ENCODE data around the gene LIPA.
"Not testable (repeated sequence)": the region's sequence is repeated elsewhere in the genome, so short reads cannot be mapped to it uniquely, and the experiment has no call there.

LIPA gene

GRCh38 chr10:89251409-89252224 lies at the start of gene LIPA:
TSS of gene LIPA (minus strand) at chr10:89251775. CDS start at chr10:89247648, 4,127 bp downstream.
- H3K4me3 ChIP-seq (ENCODE audit: low read length): peak within 1 kb of the TSS; percentile 86
- no peaks in the 10 kb centered on the region for H3K36me3 ChIP-seq (ENCODE audit: control insufficient read depth, insufficient read depth, low read length, severe bottlenecking)
- no peaks in the 10 kb centered on the region for H3K9me3 ChIP-seq (ENCODE audit: control insufficient read depth, low read length)

GRCh38 chr10:89301232-89301631 lies 49.7 kb upstream of the LIPA start:
- H3K4me3 ChIP-seq (ENCODE audit: low read length): peak overlapping the region; percentile 87
- H3K4me1 ChIP-seq (ENCODE audit: control insufficient read depth, insufficient read depth, low read length): peaks cover 33% of the 10 kb centered on the region
- peaks cover 3% of the 10 kb centered on the region for H3K36me3 ChIP-seq (ENCODE audit: control insufficient read depth, insufficient read depth, low read length, severe bottlenecking)
- peak overlapping the region; percentile 90 for H3K9ac ChIP-seq (ENCODE audit: low read length)
- H3K27me3 ChIP-seq (replicated peaks; ENCODE audit: control insufficient read depth, insufficient read depth, low read length): no peaks in the 10 kb centered on the region
- no peaks in the 10 kb centered on the region for H3K9me3 ChIP-seq (ENCODE audit: control insufficient read depth, low read length)
- DNase-seq (ENCODE audit: low read depth): peak; percentile 63

More at GRCh38 chr10:89251409-89252224, at the start of gene LIPA:
- Histone ChIP-seq H3K27me3 (replicated peaks; ENCODE audit: control insufficient read depth, insufficient read depth, low read length) (no peaks in the 10 kb centered on the region), H3K4me1 (ENCODE audit: control insufficient read depth, insufficient read depth, low read length) (peaks cover 20% of the 10 kb centered on the region), H3K9ac (ENCODE audit: low read length) (peak within 1 kb of the TSS; percentile 94)
- peak; percentile 99 for DNase-seq (ENCODE audit: low read depth)

DNA sequence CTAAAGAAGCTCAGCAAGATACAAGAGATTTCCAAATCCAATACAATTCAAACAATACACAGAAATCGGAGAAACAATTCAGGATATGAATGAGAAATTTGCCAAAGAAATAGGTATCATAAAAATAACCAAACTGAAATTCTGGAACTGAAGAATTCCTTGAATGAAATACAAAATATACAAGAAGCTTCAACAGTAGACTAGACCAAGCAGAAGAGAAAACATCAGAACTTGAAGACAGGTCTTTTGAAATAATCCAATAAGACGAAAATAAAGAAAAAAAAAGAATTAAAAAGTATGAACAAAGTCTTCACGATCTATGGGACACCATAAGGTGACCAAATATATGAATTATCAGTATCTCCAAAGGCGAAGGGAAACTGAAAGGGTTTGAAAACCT lies 47.5 kb upstream of the LIPA start:
- H3K4me1 ChIP-seq (ENCODE audit: control insufficient read depth, insufficient read depth, low read length): peaks cover 50% of the 10 kb centered on the region
- no peak for DNase-seq (ENCODE audit: low read depth)
- H3K9me3 ChIP-seq (ENCODE audit: control insufficient read depth, low read length): no peaks in the 10 kb centered on the region
- no peaks in the 10 kb centered on the region for H3K27me3 ChIP-seq (replicated peaks; ENCODE audit: control insufficient read depth, insufficient read depth, low read length)
- no peak overlapping the region for H3K4me3 ChIP-seq (ENCODE audit: low read length)
- no peaks in the 10 kb centered on the region for H3K36me3 ChIP-seq (ENCODE audit: control insufficient read depth, insufficient read depth, low read length, severe bottlenecking)
- no peak overlapping the region for H3K9ac ChIP-seq (ENCODE audit: low read length)

DNA sequence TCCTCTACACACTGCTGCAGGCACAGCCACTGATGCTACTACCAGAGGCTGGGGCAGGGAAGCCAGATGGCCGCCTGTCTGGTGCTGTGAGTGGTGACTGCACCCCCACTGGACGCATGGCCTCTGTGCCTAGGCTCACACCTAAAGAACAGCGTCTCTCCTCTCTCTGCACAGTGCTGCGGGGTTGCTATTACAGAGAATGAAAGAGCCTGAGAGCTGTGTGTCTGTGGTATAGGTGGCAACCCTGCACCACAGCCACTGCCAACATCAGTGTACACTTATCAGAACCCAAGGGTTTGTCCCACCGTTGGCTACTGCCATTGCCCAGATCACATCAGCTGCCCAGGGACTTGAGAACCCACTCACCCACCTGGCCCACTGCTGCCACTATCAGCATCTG lies 46.2 kb upstream of the LIPA start:
- DNase-seq (ENCODE audit: low read depth): no peak
- Histone ChIP-seq H3K4me3 (ENCODE audit: low read length) (no peak overlapping the region), H3K9me3 (ENCODE audit: control insufficient read depth, low read length) (no peaks in the 10 kb centered on the region), H3K27me3 (replicated peaks; ENCODE audit: control insufficient read depth, insufficient read depth, low read length) (no peaks in the 10 kb centered on the region), H3K36me3 (ENCODE audit: control insufficient read depth, insufficient read depth, low read length, severe bottlenecking) (no peaks in the 10 kb centered on the region), H3K9ac (ENCODE audit: low read length) (no peak overlapping the region), H3K4me1 (ENCODE audit: control insufficient read depth, insufficient read depth, low read length) (peaks cover 44% of the 10 kb centered on the region)

GRCh38 chr10:89297356-89297755 lies 45.8 kb upstream of the LIPA start:
- no peak overlapping the region for H3K4me3 ChIP-seq (ENCODE audit: low read length)
- no peaks in the 10 kb centered on the region for H3K9me3 ChIP-seq (ENCODE audit: control insufficient read depth, low read length)
- H3K9ac ChIP-seq (ENCODE audit: low read length): no peak overlapping the region
- peaks cover 40% of the 10 kb centered on the region for H3K4me1 ChIP-seq (ENCODE audit: control insufficient read depth, insufficient read depth, low read length)
- no peak for DNase-seq (ENCODE audit: low read depth)
- no peaks in the 10 kb centered on the region for H3K27me3 ChIP-seq (replicated peaks; ENCODE audit: control insufficient read depth, insufficient read depth, low read length)
- no peaks in the 10 kb centered on the region for H3K36me3 ChIP-seq (ENCODE audit: control insufficient read depth, insufficient read depth, low read length, severe bottlenecking)

- H3K27me3 ChIP-seq (replicated peaks; ENCODE audit: control insufficient read depth, insufficient read depth, low read length): no peaks in the 10 kb centered on the region
- H3K36me3 ChIP-seq (ENCODE audit: control insufficient read depth, insufficient read depth, low read length, severe bottlenecking): no peaks in the 10 kb centered on the region
- H3K9ac ChIP-seq (ENCODE audit: low read length): peak overlapping the region; percentile 76
- H3K9me3 ChIP-seq (ENCODE audit: control insufficient read depth, low read length): no peaks in the 10 kb centered on the region
- peaks cover 35% of the 10 kb centered on the region for H3K4me1 ChIP-seq (ENCODE audit: control insufficient read depth, insufficient read depth, low read length)
- H3K4me3 ChIP-seq (ENCODE audit: low read length): peak overlapping the region; percentile 67
- peak; percentile 76 for DNase-seq (ENCODE audit: low read depth)
These were observed 44.7 kb upstream of the LIPA start for GRCh38 chr10:89296220-89296648.

DNA sequence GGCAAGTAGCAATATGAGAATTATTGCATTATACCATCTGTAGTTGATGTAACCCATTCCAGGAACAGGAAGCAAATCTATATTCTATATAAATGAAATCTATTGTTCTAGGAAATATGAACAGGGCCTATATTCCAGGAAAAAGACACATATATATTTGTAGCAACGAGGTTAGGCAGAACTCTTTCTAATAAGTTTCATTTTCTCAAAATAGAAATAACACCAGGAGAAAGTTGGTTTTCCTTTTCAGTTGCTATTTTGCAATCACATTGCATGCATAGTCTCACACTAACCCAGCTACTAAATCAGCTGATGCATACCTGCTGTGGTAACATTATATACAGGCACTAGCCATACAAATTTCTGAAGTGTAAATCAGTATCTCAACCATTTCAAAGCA lies 44.0 kb upstream of the LIPA start:
- no peaks in the 10 kb centered on the region for H3K9me3 ChIP-seq (ENCODE audit: control insufficient read depth, low read length)
- no peaks in the 10 kb centered on the region for H3K36me3 ChIP-seq (ENCODE audit: control insufficient read depth, insufficient read depth, low read length, severe bottlenecking)
- peak overlapping the region; percentile 67 for H3K9ac ChIP-seq (ENCODE audit: low read length)
- H3K4me3 ChIP-seq (ENCODE audit: low read length): peak overlapping the region; percentile 67
- H3K27me3 ChIP-seq (replicated peaks; ENCODE audit: control insufficient read depth, insufficient read depth, low read length): no peaks in the 10 kb centered on the region
- H3K4me1 ChIP-seq (ENCODE audit: control insufficient read depth, insufficient read depth, low read length): peaks cover 29% of the 10 kb centered on the region
- peak; percentile 86 for DNase-seq (ENCODE audit: low read depth)

GRCh38 chr10:89294721-89295239 lies 43.2 kb upstream of the LIPA start:
- Histone ChIP-seq H3K27me3 (replicated peaks; ENCODE audit: control insufficient read depth, insufficient read depth, low read length) (no peaks in the 10 kb centered on the region), H3K4me1 (ENCODE audit: control insufficient read depth, insufficient read depth, low read length) (peaks cover 29% of the 10 kb centered on the region), H3K36me3 (ENCODE audit: control insufficient read depth, insufficient read depth, low read length, severe bottlenecking) (no peaks in the 10 kb centered on the region), H3K4me3 (ENCODE audit: low read length) (no peak overlapping the region), H3K9me3 (ENCODE audit: control insufficient read depth, low read length) (no peaks in the 10 kb centered on the region), H3K9ac (ENCODE audit: low read length) (no peak overlapping the region)
- no peak for DNase-seq (ENCODE audit: low read depth)

GRCh38 chr10:89285303-89285702 lies 33.7 kb upstream of the LIPA start:
- peaks cover 34% of the 10 kb centered on the region for H3K4me1 ChIP-seq (ENCODE audit: control insufficient read depth, insufficient read depth, low read length)
- DNase-seq (ENCODE audit: low read depth); H3K36me3 ChIP-seq (ENCODE audit: control insufficient read depth, insufficient read depth, low read length, severe bottlenecking); H3K4me3 ChIP-seq (ENCODE audit: low read length); H3K27me3 ChIP-seq (replicated peaks; ENCODE audit: control insufficient read depth, insufficient read depth, low read length); H3K9me3 ChIP-seq (ENCODE audit: control insufficient read depth, low read length); H3K9ac ChIP-seq (ENCODE audit: low read length): not testable (repeated sequence)

DNA sequence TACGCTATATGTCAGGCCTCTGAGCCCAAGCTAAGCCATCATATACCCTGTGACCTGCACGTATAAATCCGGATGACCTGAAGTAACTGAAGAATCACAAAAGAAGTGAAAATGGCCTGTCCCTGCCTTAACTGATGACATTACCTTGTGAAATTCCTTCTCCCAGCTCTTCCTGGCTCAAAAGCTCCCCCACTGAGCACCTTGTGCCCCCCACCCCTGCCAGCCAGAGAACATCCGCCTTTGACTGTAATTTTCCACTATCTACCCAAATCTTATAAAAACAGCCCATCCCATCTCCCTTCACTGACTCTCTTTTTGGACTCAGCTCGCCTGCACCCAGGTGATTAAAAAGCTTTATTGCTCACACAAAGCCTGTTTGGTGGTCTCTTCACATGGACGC lies 33.1 kb upstream of the LIPA start:
- not testable (repeated sequence) for H3K9me3 ChIP-seq (ENCODE audit: control insufficient read depth, low read length); H3K27me3 ChIP-seq (replicated peaks; ENCODE audit: control insufficient read depth, insufficient read depth, low read length); H3K36me3 ChIP-seq (ENCODE audit: control insufficient read depth, insufficient read depth, low read length, severe bottlenecking); DNase-seq (ENCODE audit: low read depth)
- Histone ChIP-seq H3K9ac (ENCODE audit: low read length) (peak overlapping the region; percentile 82), H3K4me3 (ENCODE audit: low read length) (peak overlapping the region; percentile 74), H3K4me1 (ENCODE audit: control insufficient read depth, insufficient read depth, low read length) (peaks cover 38% of the 10 kb centered on the region)

DNA sequence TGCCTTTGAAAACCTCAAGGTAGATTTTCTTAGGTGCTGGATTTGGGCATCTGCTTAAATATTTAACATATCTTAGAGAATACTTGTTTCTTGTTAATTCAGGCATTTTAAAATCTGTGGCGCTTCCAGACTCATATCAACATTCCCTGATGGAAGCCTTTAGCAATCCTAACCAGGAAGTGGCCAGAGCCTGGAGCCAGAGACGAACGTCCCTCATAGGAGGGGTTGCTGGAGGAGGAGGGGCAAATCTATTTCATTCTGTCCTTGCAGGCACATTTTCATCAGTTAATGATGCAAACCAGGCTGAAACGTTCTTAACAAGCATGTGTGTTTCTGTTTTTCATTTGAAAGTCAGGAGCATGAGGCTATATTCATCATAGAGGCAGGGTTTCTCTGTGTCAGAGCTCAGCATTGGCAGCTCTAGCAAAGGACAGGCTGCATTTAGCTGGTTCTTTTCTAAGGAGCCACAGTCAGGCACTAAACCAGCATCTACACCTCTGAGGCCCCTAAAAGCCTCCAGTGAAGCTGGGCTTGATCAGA lies 32.4 kb upstream of the LIPA start:
- Histone ChIP-seq H3K9me3 (ENCODE audit: control insufficient read depth, low read length) (no peaks in the 10 kb centered on the region), H3K4me1 (ENCODE audit: control insufficient read depth, insufficient read depth, low read length) (peaks cover 45% of the 10 kb centered on the region), H3K27me3 (replicated peaks; ENCODE audit: control insufficient read depth, insufficient read depth, low read length) (no peaks in the 10 kb centered on the region), H3K4me3 (ENCODE audit: low read length) (peak overlapping the region; percentile 74), H3K9ac (ENCODE audit: low read length) (peak overlapping the region; percentile 82), H3K36me3 (ENCODE audit: control insufficient read depth, insufficient read depth, low read length, severe bottlenecking) (no peaks in the 10 kb centered on the region)
- DNase-seq (ENCODE audit: low read depth): peak; percentile 92

Measured in adipocyte (in vitro differentiated cells).